ENCODE data around the gene ALAD.
"Not testable (repeated sequence)": the region's sequence is repeated elsewhere in the genome, so short reads cannot be mapped to it uniquely, and the experiment has no call there.

Gene ALAD

GRCh38 chr9:113401027-113401792, at the start of gene ALAD:
ALAD (minus strand) TSS chr9:113401284; CDS start chr9:113393559, 7,725 bp downstream.
- DNase-seq = peak; percentile 99
- Mint-ChIP-seq H3K27me3 (peaks cover 3% of the 10 kb centered on the region), H3K27ac (peak within 1 kb of the TSS; percentile 83), H3K9me3 (no peaks in the 10 kb centered on the region), H3K4me3 (peak within 1 kb of the TSS; percentile 94), H3K36me3 (peaks cover 5% of the 10 kb centered on the region), H3K4me1 (peaks cover 26% of the 10 kb centered on the region)
- CTCF ChIA-PET = interaction anchor here (0.7 to 9.4 kb wide), 21 partner anchors 9 to 255 kb away, joined by 3 to 71 read pairs (median 4); partner anchors contain the start of genes BSPRY, C9orf43, CDC26 and POLE3

GRCh38 chr9:113449376-113449775, 48.3 kb upstream of the ALAD start:
- Mint-ChIP-seq H3K4me3 (no peak overlapping the region), H3K27me3 (no peaks in the 10 kb centered on the region), H3K27ac (no peak overlapping the region), H3K4me1 (peaks cover 3% of the 10 kb centered on the region), H3K36me3 (no peaks in the 10 kb centered on the region), H3K9me3 (no peaks in the 10 kb centered on the region)
- no peak for DNase-seq
- CTCF ChIA-PET = interaction anchor here (1.3 to 9.9 kb wide), 5 partner anchors 24 to 207 kb away, joined by 3 to 162 read pairs (median 39); no protein-coding TSS in a partner anchor

DNA sequence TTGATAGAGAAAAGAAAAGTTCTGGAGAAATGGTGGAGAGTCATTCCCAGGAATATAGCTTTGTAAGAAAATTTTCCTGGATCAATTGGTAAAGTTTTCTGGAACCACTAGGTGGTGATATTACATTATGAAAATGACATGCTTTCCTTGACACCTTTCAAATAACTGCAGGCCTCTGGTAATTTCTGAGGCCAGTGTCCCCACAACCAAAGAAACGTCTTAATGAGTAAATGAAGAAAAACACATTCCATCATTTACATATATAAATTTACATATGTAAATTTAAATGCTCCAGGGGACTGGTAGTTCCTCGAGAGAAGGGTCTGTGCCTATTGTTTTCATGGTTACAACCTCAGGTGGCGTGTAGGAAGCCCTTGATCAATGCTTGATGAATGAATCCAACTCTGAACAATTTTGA, 45.2 kb upstream of the ALAD start:
- peak; percentile 27 for DNase-seq
- Mint-ChIP-seq H3K36me3 (no peaks in the 10 kb centered on the region), H3K4me3 (no peak overlapping the region)

GRCh38 chr9:113444736-113445135, 43.7 kb upstream of the ALAD start:
- Mint-ChIP-seq H3K4me3 (no peak overlapping the region), H3K36me3 (no peaks in the 10 kb centered on the region), H3K4me1 (peaks cover 3% of the 10 kb centered on the region), H3K9me3 (no peaks in the 10 kb centered on the region), H3K27ac (no peak overlapping the region), H3K27me3 (no peaks in the 10 kb centered on the region)
- no peak for DNase-seq
- CTCF ChIA-PET = interaction anchor here (4.9 to 9.9 kb wide), 3 partner anchors 138 to 211 kb away, joined by 39 to 162 read pairs (median 153); no protein-coding TSS in a partner anchor

More for the DNA sequence above, 45.2 kb upstream of the ALAD start:
- CTCF ChIA-PET = interaction anchor here (1.1 to 9.9 kb wide), 15 partner anchors 8 to 215 kb away, joined by 3 to 162 read pairs (median 5); partner anchors contain the start of gene RGS3
- no peaks in the 10 kb centered on the region for H3K27me3 Mint-ChIP-seq
- H3K9me3 Mint-ChIP-seq = no peaks in the 10 kb centered on the region
- no peak overlapping the region for H3K27ac Mint-ChIP-seq
- H3K4me1 Mint-ChIP-seq = peaks cover 3% of the 10 kb centered on the region

- CTCF ChIA-PET, H3K27ac Mint-ChIP-seq, H3K4me1 Mint-ChIP-seq, H3K36me3 Mint-ChIP-seq, H3K4me3 Mint-ChIP-seq, H3K9me3 Mint-ChIP-seq, DNase-seq: not testable (repeated sequence)
- peaks cover 15% of the 10 kb centered on the region for H3K27me3 Mint-ChIP-seq
These were observed 36.6 kb upstream of the ALAD start for GRCh38 chr9:113437716-113438115.

DNA sequence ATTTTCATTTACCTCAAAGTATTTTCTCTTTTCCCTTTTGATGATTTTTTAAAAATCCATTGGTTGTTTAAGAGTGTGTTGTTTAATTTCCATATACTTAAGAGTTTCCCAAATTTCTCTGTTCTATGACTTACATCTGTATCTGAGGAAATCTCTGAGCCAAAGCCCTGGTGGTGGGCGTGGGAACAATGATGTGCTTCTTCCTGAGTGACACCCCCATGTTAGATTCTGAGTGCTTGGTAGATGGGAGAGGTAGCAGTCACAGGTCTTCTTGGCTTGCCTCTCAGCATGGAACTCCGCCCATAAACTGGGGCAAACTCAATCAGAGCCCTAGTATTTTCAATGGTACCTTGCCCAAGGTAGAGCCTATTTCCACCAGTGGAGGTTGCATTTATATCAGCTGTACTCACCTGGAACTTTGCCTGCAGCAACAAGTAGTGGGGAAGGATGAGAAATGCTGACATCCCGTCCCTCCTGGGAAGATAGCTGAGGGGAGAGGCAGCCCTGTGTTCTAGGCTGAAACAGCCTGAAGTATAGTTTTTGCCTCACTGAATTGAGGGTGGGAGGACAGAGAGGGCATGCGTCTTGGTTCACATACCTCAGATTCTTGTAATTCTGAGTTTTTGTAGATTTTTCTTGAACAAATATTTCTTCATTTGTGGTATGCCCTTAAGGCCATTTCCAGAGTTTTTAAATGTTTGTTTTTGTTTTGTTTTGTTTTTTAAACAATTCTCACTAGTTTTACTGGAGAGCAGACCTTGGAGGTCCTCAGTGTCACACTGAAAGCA, 35.8 kb upstream of the ALAD start:
- no peak overlapping the region for H3K27ac Mint-ChIP-seq
- H3K27me3 Mint-ChIP-seq = peaks cover 15% of the 10 kb centered on the region
- H3K36me3 Mint-ChIP-seq = no peaks in the 10 kb centered on the region
- CTCF ChIA-PET = interaction anchor here (0.7 kb wide), 1 partner anchor 22 kb away, joined by 3 read pairs; no protein-coding TSS in a partner anchor
- H3K4me3 Mint-ChIP-seq = no peak overlapping the region
- no peaks in the 10 kb centered on the region for H3K4me1 Mint-ChIP-seq
- peaks cover 3% of the 10 kb centered on the region for H3K9me3 Mint-ChIP-seq
- DNase-seq = no peak

GRCh38 chr9:113431191-113431590, 30.1 kb upstream of the ALAD start:
- Mint-ChIP-seq H3K36me3 (no peaks in the 10 kb centered on the region), H3K27ac (no peak overlapping the region), H3K4me1 (no peaks in the 10 kb centered on the region), H3K27me3 (peaks cover 14% of the 10 kb centered on the region), H3K9me3 (no peaks in the 10 kb centered on the region), H3K4me3 (no peak overlapping the region)
- no peak for DNase-seq
- CTCF ChIA-PET = no interaction called here

DNA sequence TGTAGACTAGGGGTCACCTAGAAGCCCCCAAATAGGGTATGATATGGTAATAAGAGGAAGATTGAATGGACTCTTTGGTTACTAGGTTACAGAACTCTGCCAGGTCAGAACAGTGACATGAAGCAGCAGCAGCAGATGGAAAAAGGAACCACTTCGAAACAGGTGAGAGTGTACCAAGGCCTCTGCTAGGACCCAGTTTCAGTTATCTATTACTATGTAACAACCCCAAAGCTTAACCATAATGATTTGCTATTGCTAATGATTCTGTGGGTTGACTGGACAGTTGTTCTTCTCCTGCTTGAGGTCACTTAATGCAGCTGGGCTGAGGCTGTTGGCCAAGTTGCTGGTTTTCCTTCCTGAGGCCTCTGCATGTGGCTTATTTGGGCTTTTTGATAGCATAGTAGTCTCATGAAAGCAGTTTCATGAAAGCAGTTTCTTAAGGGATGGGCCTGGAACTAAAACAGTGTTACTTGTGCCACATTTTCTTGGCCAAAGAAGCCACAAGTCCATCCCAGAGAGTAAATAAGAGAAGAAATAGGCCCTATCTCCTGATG, 27.1 kb upstream of the ALAD start:
- Mint-ChIP-seq H3K4me3 (no peak overlapping the region), H3K36me3 (no peaks in the 10 kb centered on the region), H3K27ac (no peak overlapping the region), H3K9me3 (no peaks in the 10 kb centered on the region), H3K27me3 (peaks cover 30% of the 10 kb centered on the region), H3K4me1 (no peaks in the 10 kb centered on the region)
- CTCF ChIA-PET = interaction anchor here (1.0 to 2.2 kb wide), 2 partner anchors 161 to 228 kb away, joined by 3 to 7 read pairs; no protein-coding TSS in a partner anchor
- no peak for DNase-seq

DNA sequence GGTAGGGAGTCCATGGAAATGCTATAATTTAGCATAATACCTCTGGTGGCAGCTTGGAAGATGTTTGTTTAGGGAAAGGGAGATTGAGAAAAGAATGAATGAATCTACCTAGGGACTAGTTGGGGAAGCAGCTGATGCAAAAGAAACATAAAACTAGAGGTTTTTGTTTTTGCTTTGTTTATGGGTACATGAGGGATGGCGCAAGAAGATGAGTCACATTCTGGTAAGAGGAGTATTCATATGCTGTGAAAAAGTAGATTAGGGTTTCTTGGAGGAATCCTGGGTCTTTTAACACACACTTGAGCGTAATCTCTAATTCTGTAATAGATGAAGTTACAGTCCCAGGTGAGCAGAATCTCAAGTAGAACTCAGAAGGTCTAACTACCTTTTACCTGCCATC, 26.5 kb upstream of the ALAD start:
- Mint-ChIP-seq H3K36me3 (no peaks in the 10 kb centered on the region), H3K4me1 (no peaks in the 10 kb centered on the region), H3K4me3 (no peak overlapping the region), H3K27me3 (peaks cover 34% of the 10 kb centered on the region), H3K27ac (no peak overlapping the region), H3K9me3 (no peaks in the 10 kb centered on the region)
- DNase-seq = no peak
- CTCF ChIA-PET = interaction anchor here (1.0 to 2.2 kb wide), 2 partner anchors 162 to 228 kb away, joined by 3 to 7 read pairs; no protein-coding TSS in a partner anchor

GRCh38 chr9:113426701-113427100, 25.6 kb upstream of the ALAD start:
- Mint-ChIP-seq H3K4me1 (no peaks in the 10 kb centered on the region), H3K27me3 (peaks cover 34% of the 10 kb centered on the region)
- CTCF ChIA-PET = interaction anchor here (1.1 to 2.2 kb wide), 2 partner anchors 229 to 231 kb away, joined by 3 to 7 read pairs; no protein-coding TSS in a partner anchor

DNA sequence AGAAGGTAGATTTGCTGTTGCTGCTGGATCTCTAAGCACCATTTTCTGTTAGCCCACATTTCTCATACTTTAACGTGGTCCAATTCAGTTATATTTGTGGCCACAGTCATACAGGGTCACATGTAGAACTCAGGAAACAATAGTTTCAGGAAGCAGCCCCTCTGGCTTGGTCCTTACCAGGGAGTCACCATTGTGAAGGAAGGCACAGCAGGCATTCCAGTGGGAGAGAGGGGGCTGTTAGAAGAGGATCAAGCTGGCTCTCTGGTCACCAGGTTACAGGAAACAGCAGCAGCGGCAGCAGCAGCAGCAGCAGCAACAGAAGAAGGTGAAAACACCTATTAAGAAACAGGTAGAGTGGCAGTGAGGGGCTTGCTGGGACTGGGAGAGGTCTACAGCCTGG, 24.0 kb upstream of the ALAD start:
- no peaks in the 10 kb centered on the region for H3K36me3 Mint-ChIP-seq
- CTCF ChIA-PET = no interaction called here
- H3K4me1 Mint-ChIP-seq = no peaks in the 10 kb centered on the region
- H3K27me3 Mint-ChIP-seq = peaks cover 30% of the 10 kb centered on the region
- no peak overlapping the region for H3K27ac Mint-ChIP-seq
- no peak for DNase-seq
- no peak overlapping the region for H3K4me3 Mint-ChIP-seq
- H3K9me3 Mint-ChIP-seq = no peaks in the 10 kb centered on the region

More at GRCh38 chr9:113426701-113427100, 25.6 kb upstream of the ALAD start:
- no peak overlapping the region for H3K4me3 Mint-ChIP-seq
- H3K27ac Mint-ChIP-seq = no peak overlapping the region
- no peaks in the 10 kb centered on the region for H3K36me3 Mint-ChIP-seq
- no peak for DNase-seq
- no peaks in the 10 kb centered on the region for H3K9me3 Mint-ChIP-seq

GRCh38 chr9:113421726-113422125, 20.6 kb upstream of the ALAD start:
- Mint-ChIP-seq H3K9me3 (no peaks in the 10 kb centered on the region), H3K27me3 (peaks cover 30% of the 10 kb centered on the region), H3K4me3 (no peak overlapping the region), H3K27ac (no peak overlapping the region), H3K36me3 (no peaks in the 10 kb centered on the region), H3K4me1 (no peaks in the 10 kb centered on the region)
- no peak for DNase-seq
- CTCF ChIA-PET = interaction anchor here (1.1 kb wide), 1 partner anchor 237 kb away, joined by 4 read pairs; no protein-coding TSS in a partner anchor

DNA sequence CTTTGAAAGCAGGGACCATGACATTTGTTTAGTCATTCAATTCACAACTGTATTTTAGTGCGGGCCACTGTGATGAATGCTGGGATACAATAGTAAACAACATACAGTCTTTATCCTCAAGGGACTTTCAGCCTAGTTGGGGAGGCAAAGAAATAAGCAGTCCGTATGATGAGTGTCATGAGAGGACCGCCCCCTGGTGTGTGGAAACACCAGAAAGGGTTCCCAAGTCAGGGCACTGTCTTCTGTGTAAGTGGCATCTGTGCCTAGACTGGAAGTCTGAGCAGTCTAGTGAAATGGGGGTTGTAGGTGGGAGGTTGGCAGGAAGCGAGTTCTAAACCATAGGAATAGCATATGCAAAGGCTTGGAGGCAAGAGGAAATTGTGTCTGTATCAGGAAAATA, 16.3 kb upstream of the ALAD start:
- no peak for DNase-seq
- Mint-ChIP-seq H3K4me1 (no peaks in the 10 kb centered on the region), H3K27me3 (no peaks in the 10 kb centered on the region), H3K9me3 (no peaks in the 10 kb centered on the region), H3K4me3 (no peak overlapping the region), H3K36me3 (no peaks in the 10 kb centered on the region), H3K27ac (no peak overlapping the region)
- CTCF ChIA-PET = no interaction called here

All from activated naive CD4-positive, alpha-beta T cell treated with anti-CD3 and anti-CD28 coated beads, Interleukin-2, amount 10 ng/mL, durations not matched to agents 7 days and 5 days (primary cell).